HEK293 (cell line): ENCODE results near the gene PLEKHG3.

Experiments used
- CTCF ChIP-seq: fragments of 450-650 bp; formaldehyde crosslinking; IDR thresholded peaks from 2 replicates; pipeline ENCODE4 v1.5.1; 2016; ENCODE audit warnings: missing biosample characterization, missing genetic modification characterization
- ZNF221 ChIP-seq: fragments of 450-650 bp; formaldehyde crosslinking; IDR thresholded peaks from 2 replicates; pipeline ENCODE4 v1.5.1; 2017; ENCODE audit warnings: missing biosample characterization, missing genetic modification characterization, borderline replicate concordance
- ZNF701 ChIP-seq: fragments of 450-650 bp; formaldehyde crosslinking; IDR thresholded peaks from 2 replicates; pipeline ENCODE4 v1.5.1; 2016; ENCODE audit warnings: missing biosample characterization, missing genetic modification characterization
- TF ChIP-seq, protein P1 (sequence below): sonication (generic); formaldehyde crosslinking; IDR thresholded peaks from 2 replicates; pipeline ENCODE4 v1.8.1; 2022; ENCODE audit warnings: mild to moderate bottlenecking, moderate library complexity, missing genetic modification reagents

DNA sequence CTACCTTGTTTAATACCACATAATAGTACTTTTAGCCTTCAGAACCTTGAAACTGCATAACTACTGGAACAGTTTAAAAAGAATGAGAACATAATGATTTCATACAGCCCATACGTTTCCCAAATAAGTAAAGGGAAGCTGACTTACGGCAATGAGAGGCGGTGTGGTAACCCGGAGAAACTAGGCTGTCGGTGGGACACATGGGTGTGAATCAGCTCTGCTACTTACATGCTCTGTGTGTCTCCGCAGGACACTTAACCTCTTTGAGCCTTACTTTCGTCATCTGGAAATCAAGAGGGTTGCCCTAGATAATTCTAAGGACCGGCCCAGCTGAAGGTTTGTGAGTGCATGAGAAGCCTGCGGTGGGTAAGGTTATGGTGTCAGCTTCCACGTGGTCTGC is 49.3 kb upstream of the PLEKHG3 start:
- TF ChIP-seq ZNF701 (tag by site-specific recombination), result no peak
- no peak for TF ChIP-seq CTCF (tag by site-specific recombination)
- TF ChIP-seq, protein P1, sequence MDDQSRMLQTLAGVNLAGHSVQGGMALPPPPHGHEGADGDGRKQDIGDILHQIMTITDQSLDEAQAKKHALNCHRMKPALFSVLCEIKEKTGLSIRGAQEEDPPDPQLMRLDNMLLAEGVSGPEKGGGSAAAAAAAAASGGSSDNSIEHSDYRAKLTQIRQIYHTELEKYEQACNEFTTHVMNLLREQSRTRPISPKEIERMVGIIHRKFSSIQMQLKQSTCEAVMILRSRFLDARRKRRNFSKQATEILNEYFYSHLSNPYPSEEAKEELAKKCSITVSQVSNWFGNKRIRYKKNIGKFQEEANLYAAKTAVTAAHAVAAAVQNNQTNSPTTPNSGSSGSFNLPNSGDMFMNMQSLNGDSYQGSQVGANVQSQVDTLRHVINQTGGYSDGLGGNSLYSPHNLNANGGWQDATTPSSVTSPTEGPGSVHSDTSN (CRISPR knock-in tag), result no peak
- TF ChIP-seq ZNF221, result no peak
